Ishikawa (cell line): ENCODE results near the gene FCGR2B.

Source experiments
- CEBPB ChIP-seq: IDR thresholded peaks from 2 replicates; pipeline ENCODE4 v1.6.1; 2012
- CREB1 ChIP-seq: IDR thresholded peaks from 2 replicates; pipeline ENCODE4 v1.6.1; 2012; ENCODE audit warnings: low read depth
- EGR1 ChIP-seq: IDR thresholded peaks from 2 replicates; pipeline ENCODE4 v1.6.1; 2012
- EP300 ChIP-seq: IDR thresholded peaks from 2 replicates; pipeline ENCODE4 v1.6.1; 2012; ENCODE audit warnings: borderline replicate concordance
- FOXM1 ChIP-seq: IDR thresholded peaks from 2 replicates; pipeline ENCODE4 v1.6.1; 2012; ENCODE audit warnings: low read depth, borderline replicate concordance
- NFIC ChIP-seq: IDR thresholded peaks from 2 replicates; pipeline ENCODE4 v1.6.1; 2012
- RAD21 ChIP-seq: IDR thresholded peaks from 2 replicates; pipeline ENCODE4 v1.6.1; 2012; ENCODE audit warnings: low read depth
- TAF1 ChIP-seq: IDR thresholded peaks from 2 replicates; pipeline ENCODE4 v1.6.1; 2012; ENCODE audit warnings: low read depth, mild to moderate bottlenecking
- TCF12 ChIP-seq: IDR thresholded peaks from 2 replicates; pipeline ENCODE4 v1.6.1; 2012; ENCODE audit warnings: low read depth
- TEAD4 ChIP-seq: IDR thresholded peaks from 2 replicates; pipeline ENCODE4 v1.6.1; 2012
- YY1 ChIP-seq: IDR thresholded peaks from 2 replicates; pipeline ENCODE4 v1.6.1; 2012; ENCODE audit warnings: low read depth
- ZBTB7A ChIP-seq: IDR thresholded peaks from 2 replicates; pipeline ENCODE4 v1.6.1; 2012; ENCODE audit warnings: low read depth
- TF ChIP-seq, protein P1 (sequence below): IDR thresholded peaks from 2 replicates; pipeline ENCODE4 v1.6.1; 2012; ENCODE audit warnings: low read depth, mild to moderate bottlenecking
- TF ChIP-seq, protein P2 (sequence below): IDR thresholded peaks from 2 replicates; pipeline ENCODE4 v1.6.1; 2012
- TF ChIP-seq, protein P3 (sequence below): IDR thresholded peaks from 2 replicates; pipeline ENCODE4 v1.6.1; 2012

The FCGR2B gene

DNA sequence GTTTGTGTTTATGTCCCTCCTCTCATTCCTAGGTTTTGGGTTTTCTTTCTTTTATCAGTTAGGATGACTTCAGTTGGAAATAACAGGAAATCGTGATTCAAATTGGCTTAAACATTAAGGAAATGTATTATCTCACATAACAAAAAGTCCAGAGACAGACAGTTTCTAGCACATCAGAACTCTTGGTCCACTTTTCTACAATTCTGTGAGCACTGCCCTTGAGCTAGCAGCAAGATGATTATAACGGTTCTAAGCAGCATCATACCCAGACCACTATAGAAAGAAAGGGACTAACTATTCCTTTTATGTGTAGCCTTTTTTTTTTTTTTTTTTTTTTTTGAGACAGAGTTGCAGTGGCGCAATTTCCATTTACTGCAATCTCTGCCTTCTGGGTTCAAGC, 18.9 kb downstream of the FCGR2B start:
- no peak for TF ChIP-seq TCF12
- TF ChIP-seq YY1, result no peak
- no peak for TF ChIP-seq CREB1
- TF ChIP-seq, protein P1, sequence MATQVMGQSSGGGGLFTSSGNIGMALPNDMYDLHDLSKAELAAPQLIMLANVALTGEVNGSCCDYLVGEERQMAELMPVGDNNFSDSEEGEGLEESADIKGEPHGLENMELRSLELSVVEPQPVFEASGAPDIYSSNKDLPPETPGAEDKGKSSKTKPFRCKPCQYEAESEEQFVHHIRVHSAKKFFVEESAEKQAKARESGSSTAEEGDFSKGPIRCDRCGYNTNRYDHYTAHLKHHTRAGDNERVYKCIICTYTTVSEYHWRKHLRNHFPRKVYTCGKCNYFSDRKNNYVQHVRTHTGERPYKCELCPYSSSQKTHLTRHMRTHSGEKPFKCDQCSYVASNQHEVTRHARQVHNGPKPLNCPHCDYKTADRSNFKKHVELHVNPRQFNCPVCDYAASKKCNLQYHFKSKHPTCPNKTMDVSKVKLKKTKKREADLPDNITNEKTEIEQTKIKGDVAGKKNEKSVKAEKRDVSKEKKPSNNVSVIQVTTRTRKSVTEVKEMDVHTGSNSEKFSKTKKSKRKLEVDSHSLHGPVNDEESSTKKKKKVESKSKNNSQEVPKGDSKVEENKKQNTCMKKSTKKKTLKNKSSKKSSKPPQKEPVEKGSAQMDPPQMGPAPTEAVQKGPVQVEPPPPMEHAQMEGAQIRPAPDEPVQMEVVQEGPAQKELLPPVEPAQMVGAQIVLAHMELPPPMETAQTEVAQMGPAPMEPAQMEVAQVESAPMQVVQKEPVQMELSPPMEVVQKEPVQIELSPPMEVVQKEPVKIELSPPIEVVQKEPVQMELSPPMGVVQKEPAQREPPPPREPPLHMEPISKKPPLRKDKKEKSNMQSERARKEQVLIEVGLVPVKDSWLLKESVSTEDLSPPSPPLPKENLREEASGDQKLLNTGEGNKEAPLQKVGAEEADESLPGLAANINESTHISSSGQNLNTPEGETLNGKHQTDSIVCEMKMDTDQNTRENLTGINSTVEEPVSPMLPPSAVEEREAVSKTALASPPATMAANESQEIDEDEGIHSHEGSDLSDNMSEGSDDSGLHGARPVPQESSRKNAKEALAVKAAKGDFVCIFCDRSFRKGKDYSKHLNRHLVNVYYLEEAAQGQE, result no peak
- TF ChIP-seq, protein P2, sequence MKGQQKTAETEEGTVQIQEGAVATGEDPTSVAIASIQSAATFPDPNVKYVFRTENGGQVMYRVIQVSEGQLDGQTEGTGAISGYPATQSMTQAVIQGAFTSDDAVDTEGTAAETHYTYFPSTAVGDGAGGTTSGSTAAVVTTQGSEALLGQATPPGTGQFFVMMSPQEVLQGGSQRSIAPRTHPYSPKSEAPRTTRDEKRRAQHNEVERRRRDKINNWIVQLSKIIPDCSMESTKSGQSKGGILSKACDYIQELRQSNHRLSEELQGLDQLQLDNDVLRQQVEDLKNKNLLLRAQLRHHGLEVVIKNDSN, result no peak
- no peak for TF ChIP-seq TAF1
- TF ChIP-seq EP300, result no peak
- TF ChIP-seq, protein P3, sequence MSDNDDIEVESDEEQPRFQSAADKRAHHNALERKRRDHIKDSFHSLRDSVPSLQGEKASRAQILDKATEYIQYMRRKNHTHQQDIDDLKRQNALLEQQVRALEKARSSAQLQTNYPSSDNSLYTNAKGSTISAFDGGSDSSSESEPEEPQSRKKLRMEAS, result no peak
- TF ChIP-seq NFIC, result no peak
- no peak for TF ChIP-seq CEBPB
- no peak for TF ChIP-seq ZBTB7A
- no peak for TF ChIP-seq TEAD4
- TF ChIP-seq RAD21, result no peak

DNA sequence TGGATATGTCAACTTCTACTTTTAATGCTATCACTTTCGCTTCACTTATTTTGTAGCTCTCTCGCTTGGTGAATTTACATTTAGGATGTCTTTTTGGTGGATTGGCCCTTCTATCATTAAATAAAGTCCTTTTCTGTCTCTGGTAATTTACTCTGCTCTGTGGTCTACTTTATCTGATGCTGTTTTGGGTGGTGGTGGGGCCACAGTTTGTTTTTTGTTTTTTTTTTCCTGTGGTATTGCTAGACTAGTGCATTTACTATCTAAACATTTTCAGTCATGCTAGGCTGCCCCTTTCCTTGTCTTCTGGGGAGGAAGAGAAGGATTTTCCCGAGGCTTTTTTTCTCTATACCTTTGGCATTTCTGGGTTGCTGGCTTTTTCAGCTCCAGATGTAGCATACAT, 26.0 kb downstream of the FCGR2B start:
- TF ChIP-seq EGR1, result no peak

DNA sequence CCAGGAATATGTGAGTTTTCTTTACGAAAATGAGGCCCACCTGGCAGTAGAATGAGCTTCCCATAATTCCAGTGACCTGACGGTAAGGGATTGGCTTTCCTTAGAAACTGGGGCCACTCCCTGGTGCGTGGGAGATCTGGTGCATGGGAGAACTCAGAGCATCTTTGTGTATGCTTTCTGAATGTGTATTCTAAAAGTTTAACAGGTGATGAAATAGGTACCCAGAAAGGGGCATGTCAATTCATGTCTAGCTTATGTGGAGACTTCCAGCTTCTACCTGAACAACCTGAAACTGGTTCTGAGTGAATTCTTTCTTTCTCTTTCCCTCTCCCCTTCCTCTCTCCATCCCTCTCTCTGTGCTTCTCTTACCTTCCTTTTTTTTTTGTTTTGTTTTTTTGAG, 28.9 kb downstream of the FCGR2B start:
- TF ChIP-seq RAD21, result no peak
- TF ChIP-seq YY1, result no peak
- no peak for TF ChIP-seq EP300
- TF ChIP-seq CEBPB, result no peak
- TF ChIP-seq, protein P3, result no peak
- TF ChIP-seq, protein P2, result no peak
- no peak for TF ChIP-seq FOXM1
- TF ChIP-seq TAF1, result no peak
- TF ChIP-seq CREB1, result no peak
- TF ChIP-seq, protein P1, result no peak
- no peak for TF ChIP-seq TEAD4
- no peak for TF ChIP-seq TCF12
- no peak for TF ChIP-seq NFIC
- no peak for TF ChIP-seq EGR1
- no peak for TF ChIP-seq ZBTB7A

DNA sequence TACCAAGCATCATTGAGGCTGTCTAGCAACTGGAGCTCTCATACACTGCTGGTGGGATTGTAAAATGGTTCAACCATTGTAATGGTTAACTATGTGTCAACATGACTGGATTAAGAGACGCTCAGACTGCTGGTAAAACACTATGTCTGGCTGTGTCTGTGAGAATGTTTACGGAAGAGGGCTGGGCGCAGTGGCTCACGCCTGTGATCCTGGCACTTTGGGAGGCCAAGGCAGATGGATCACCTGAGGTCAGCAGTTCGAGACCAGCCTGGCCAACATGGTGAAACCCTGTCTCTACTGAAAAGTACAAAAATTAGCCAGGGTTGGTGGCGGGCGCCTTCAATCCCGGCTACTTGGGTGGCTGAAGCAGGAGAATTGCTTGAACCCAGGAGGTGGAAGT, 39.3 kb downstream of the FCGR2B start:
- no peak for TF ChIP-seq FOXM1
- TF ChIP-seq, protein P3, result no peak
- no peak for TF ChIP-seq TAF1
- TF ChIP-seq ZBTB7A, result no peak
- TF ChIP-seq EP300, result no peak
- TF ChIP-seq, protein P1, result no peak
- no peak for TF ChIP-seq YY1
- no peak for TF ChIP-seq EGR1
- TF ChIP-seq, protein P2, result no peak
- no peak for TF ChIP-seq CEBPB
- no peak for TF ChIP-seq NFIC
- no peak for TF ChIP-seq TCF12
- TF ChIP-seq CREB1, result no peak
- TF ChIP-seq RAD21, result no peak
- no peak for TF ChIP-seq TEAD4
